Prostate gland (tissue), 2 donors: ENCODE data around the gene SLC39A13. TPM values are rescaled to one million over a fixed set of nuclear protein-coding genes. Genes with fewer than 3 reads are reported as not detected.

Source experiments
- DNase-seq: peaks from one replicate; pipeline ENCODE4 v3.0.0-alpha.2; 2019; ENCODE audit warnings: low spot score
- H3K27ac ChIP-seq, 2 donors: fragments of 200-600 bp; sonication (generic); 2 replicates each; pipeline ENCODE4 v1.5.1; 2017 to 2019
- H3K27me3 ChIP-seq: fragments of 200-600 bp; sonication (generic); replicated peaks from 2 replicates; pipeline ENCODE4 v1.5.1; 2019; ENCODE audit not compliant: insufficient read depth
- H3K36me3 ChIP-seq, 2 donors: fragments of 200-600 bp; sonication (generic); 1 replicate in 1 of 2; 2 replicates in 1 of 2; pipeline versions ENCODE4 v1.5.1 to v1.8.1; 2017 to 2019
- H3K4me1 ChIP-seq: fragments of 200-600 bp; sonication (generic); replicated peaks from 2 replicates; pipeline ENCODE4 v1.5.1; 2019
- H3K4me3 ChIP-seq, 2 donors: fragments of 200-600 bp; sonication (generic); 2 replicates each; pipeline ENCODE4 v1.5.1; 2017 to 2019
- H3K9me3 ChIP-seq: fragments of 200-600 bp; sonication (generic); 2 replicates; pipeline ENCODE4 v1.5.1; 2017
- CTCF ChIP-seq, 4 experiments: fragments of 200-600 bp in 2 of 4; fragments of 450-650 bp in 2 of 4; sonication (generic) in 2 of 4; IDR thresholded peaks; 1 replicate in 3 of 4; 2 replicates in 1 of 4; pipeline ENCODE4 v1.5.1; 2016 to 2019; ENCODE audit warnings: antibody characterized with exemption in 4 of 4, mild to moderate bottlenecking in 2 of 4, moderate library complexity in 2 of 4
- POLR2A ChIP-seq: fragments of 450-650 bp; IDR thresholded peaks from one replicate; pipeline ENCODE4 v1.6.1; 2016; ENCODE audit warnings: antibody characterized with exemption, mild to moderate bottlenecking
- POLR2AphosphoS5 ChIP-seq: sonication (generic); formaldehyde crosslinking; IDR thresholded peaks from one replicate; pipeline ENCODE4 v1.6.1; 2017; ENCODE audit warnings: antibody characterized with exemption
- WGBS: methylation state at CpG from one replicate; pipeline ENCODE4 v1.1.5; 2018; 5-methylcytosine and 5-hydroxymethylcytosine counted together
- intact Hi-C: fragments of 100-400 bp; cut with DNase I; formaldehyde crosslinking; loops from one replicate; pipeline ENCODE4 v1.14.2; 2022
- total RNA-seq, 2 donors: library from RNA; depleted of rRNA; stranded (reverse); fragments of >200 nt; gene quantifications; one replicate each; pipeline ENCODE4 v1.1.0, GENCODE V29; 2016

Gene SLC39A13
- total RNA-seq, 2 donors from 2014 or later: 53.1 to 93.7 TPM

- H3K27ac ChIP-seq: peak overlapping the region in 1 of 2 donors; percentile 51
- H3K27me3 ChIP-seq: no peaks in the 10 kb centered on the region
- H3K9me3 ChIP-seq: no peaks in the 10 kb centered on the region
- no peaks in the 10 kb centered on the region for H3K36me3 ChIP-seq
- H3K4me3 ChIP-seq: no peak overlapping the region
- 82% methylated on average over 9 of the region's 9 CpGs for WGBS
- intact Hi-C loops: no loop called here
- no peaks in the 10 kb centered on the region for H3K4me1 ChIP-seq
- TF ChIP-seq POLR2A (no peak), CTCF (IDR thresholded peaks at IDR 0.05) (no peak), POLR2AphosphoS5 (no peak)
- no peak for DNase-seq
Measured at GRCh38 chr11:47394050-47394321, 14.4 kb upstream of the SLC39A13 start.

- no peaks in the 10 kb centered on the region for H3K9me3 ChIP-seq
- TF ChIP-seq POLR2AphosphoS5 (no peak), POLR2A (no peak), CTCF (IDR thresholded peaks at IDR 0.05) (no peak)
- intact Hi-C loops: no loop called here
- no peaks in the 10 kb centered on the region for H3K4me1 ChIP-seq
- no peaks in the 10 kb centered on the region for H3K36me3 ChIP-seq
- 75% methylated on average over 39 of the region's 39 CpGs for WGBS
- peak overlapping the region; percentile 15 to 51 for H3K27ac ChIP-seq
- H3K4me3 ChIP-seq: no peak overlapping the region
- H3K27me3 ChIP-seq: no peaks in the 10 kb centered on the region
- no peak for DNase-seq
Measured at GRCh38 chr11:47394322-47395222, 13.8 kb upstream of the SLC39A13 start.

GRCh38 chr11:47395223-47396048, 13.0 kb upstream of the SLC39A13 start:
- Histone ChIP-seq H3K4me1 (peaks cover under 1% of the 10 kb centered on the region), H3K4me3 (no peak overlapping the region), H3K27ac (peak overlapping the region; percentile 15 to 51), H3K27me3 (no peaks in the 10 kb centered on the region), H3K9me3 (no peaks in the 10 kb centered on the region), H3K36me3 (no peaks in the 10 kb centered on the region)
- intact Hi-C loops: no loop called here
- no peak for TF ChIP-seq POLR2A
- no peak for DNase-seq
- 78% methylated on average over 25 of the region's 25 CpGs for WGBS

GRCh38 chr11:47396049-47396320, 12.4 kb upstream of the SLC39A13 start:
- intact Hi-C loops: no loop called here
- 80% methylated on average over 3 of the region's 3 CpGs for WGBS
- Histone ChIP-seq H3K27me3 (no peaks in the 10 kb centered on the region), H3K36me3 (no peaks in the 10 kb centered on the region), H3K9me3 (no peaks in the 10 kb centered on the region), H3K4me1 (peaks cover 6% of the 10 kb centered on the region), H3K27ac (no peak overlapping the region), H3K4me3 (no peak overlapping the region)
- TF ChIP-seq POLR2A (no peak), CTCF (IDR thresholded peaks at IDR 0.05) (no peak), POLR2AphosphoS5 (no peak)
- no peak for DNase-seq

GRCh38 chr11:47398011-47398410, 10.4 kb upstream of the SLC39A13 start:
- no peak for TF ChIP-seq POLR2AphosphoS5
- no peak for TF ChIP-seq POLR2A
- no peak for TF ChIP-seq CTCF (IDR thresholded peaks at IDR 0.05)

More at GRCh38 chr11:47398011-47398410, 10.4 kb upstream of the SLC39A13 start:
- Histone ChIP-seq H3K27me3 (no peaks in the 10 kb centered on the region), H3K36me3 (no peaks in the 10 kb centered on the region), H3K9me3 (no peaks in the 10 kb centered on the region), H3K4me1 (peaks cover 6% of the 10 kb centered on the region), H3K27ac (no peak overlapping the region), H3K4me3 (no peak overlapping the region)
- DNase-seq: no peak
- intact Hi-C loops: no loop called here
- 75% methylated on average over 3 of the region's 3 CpGs for WGBS
